IPS-NIHi11 (cell line): Measurements from ENCODE around the gene SMARCAD1.

Source experiments
- DNase-seq: peaks from one replicate; pipeline ENCODE4 v3.0.0; 2012; ENCODE audit warnings: mixed read lengths, low spot score

The SMARCAD1 gene

GRCh38 chr4:94207469-94208224 is at the start of gene SMARCAD1:
Gene SMARCAD1 (plus strand): TSS chr4:94207865. CDS start chr4:94208395, 530 bp downstream.
- peak; percentile 88 for DNase-seq

- no peak for DNase-seq
Observed at GRCh38 chr4:94158883-94159282, 48.8 kb upstream of the SMARCAD1 start.

GRCh38 chr4:94159790-94160189 is 47.9 kb upstream of the SMARCAD1 start:
- no peak for DNase-seq

- DNase-seq = no peak
Observed at GRCh38 chr4:94160774-94161173, 46.9 kb upstream of the SMARCAD1 start.

GRCh38 chr4:94165256-94165655 is 42.4 kb upstream of the SMARCAD1 start:
- no peak for DNase-seq

GRCh38 chr4:94168321-94168720 is 39.3 kb upstream of the SMARCAD1 start:
- no peak for DNase-seq

GRCh38 chr4:94169803-94170372 is 37.8 kb upstream of the SMARCAD1 start:
- DNase-seq = no peak

- DNase-seq = no peak
Observed at GRCh38 chr4:94171616-94172015, 36.0 kb upstream of the SMARCAD1 start.

- DNase-seq = no peak
Observed at GRCh38 chr4:94175553-94176261, 32.0 kb upstream of the SMARCAD1 start.

GRCh38 chr4:94177822-94178221 is 29.8 kb upstream of the SMARCAD1 start:
- DNase-seq = peak; percentile 7

GRCh38 chr4:94181815-94182214 is 25.9 kb upstream of the SMARCAD1 start:
- no peak for DNase-seq

GRCh38 chr4:94202769-94203168 is 4.9 kb upstream of the SMARCAD1 start:
- no peak for DNase-seq

- no peak for DNase-seq
Observed at GRCh38 chr4:94208266-94208665, 601 bp downstream of the SMARCAD1 start.

- DNase-seq = no peak
Observed at GRCh38 chr4:94208918-94209317, 1.3 kb downstream of the SMARCAD1 start.

GRCh38 chr4:94211861-94212260 is 4.2 kb downstream of the SMARCAD1 start:
- no peak for DNase-seq

- DNase-seq = no peak
Observed at GRCh38 chr4:94214703-94215319, 7.1 kb downstream of the SMARCAD1 start.

GRCh38 chr4:94216394-94216793 is 8.7 kb downstream of the SMARCAD1 start:
- no peak for DNase-seq

GRCh38 chr4:94219402-94219801 is 11.7 kb downstream of the SMARCAD1 start:
- DNase-seq = no peak

GRCh38 chr4:94221916-94222315 is 14.3 kb downstream of the SMARCAD1 start:
- DNase-seq = no peak

GRCh38 chr4:94225449-94225848 is 17.8 kb downstream of the SMARCAD1 start:
- DNase-seq = no peak

GRCh38 chr4:94226763-94227162 is 19.1 kb downstream of the SMARCAD1 start:
- DNase-seq = no peak

- no peak for DNase-seq
Observed at GRCh38 chr4:94228493-94229216, 21.0 kb downstream of the SMARCAD1 start.
